Vagina (tissue), 2 donors: Measurements from ENCODE around the gene EIF2B2. TPM values are rescaled to one million over a fixed set of nuclear protein-coding genes. Genes with fewer than 3 reads are reported as not detected.
A peak's percentile ranks its signal among the peaks of the same experiment; 100 is the strongest.

Experiments used
- DNase-seq, 2 donors: peaks; one replicate each; pipeline ENCODE4 v3.0.0-alpha.2; 2017; ENCODE audit errors: extremely low spot score in 2 of 2
- H3K27ac ChIP-seq: fragments of 200-600 bp; sonication (generic); one replicate; pipeline ENCODE4 v1.5.1; 2019
- H3K27me3 ChIP-seq: fragments of 200-600 bp; sonication (generic); one replicate; pipeline ENCODE4 v1.5.1; 2019
- H3K36me3 ChIP-seq, 2 donors: fragments of 200-600 bp; sonication (generic); one replicate each; pipeline ENCODE4 v1.5.1; 2017 to 2019
- H3K4me1 ChIP-seq: fragments of 200-600 bp; sonication (generic); one replicate; pipeline ENCODE4 v1.5.1; 2019
- H3K4me3 ChIP-seq, 2 donors: fragments of 200-600 bp; sonication (generic); 1 replicate in 1 of 2; 2 replicates in 1 of 2; pipeline ENCODE4 v1.5.1; 2016 to 2019
- H3K9me3 ChIP-seq: fragments of 200-600 bp; sonication (generic); one replicate; pipeline ENCODE4 v1.5.1; 2019
- CTCF ChIP-seq, 3 experiments: fragments of 450-650 bp in 2 of 3; fragments of 200-600 bp in 1 of 3; sonication (generic) in 1 of 3; IDR thresholded peaks; one replicate each; pipeline ENCODE4 v1.5.1; 2017 to 2019; ENCODE audit warnings: antibody characterized with exemption in 3 of 3, mild to moderate bottlenecking in 2 of 3, moderate library complexity in 2 of 3
- POLR2A ChIP-seq, 2 donors: fragments of 450-650 bp; IDR thresholded peaks; one replicate each; pipeline ENCODE4 v1.6.1; 2017; ENCODE audit warnings: antibody characterized with exemption in 2 of 2, mild to moderate bottlenecking in 2 of 2, moderate library complexity in 2 of 2
- POLR2AphosphoS5 ChIP-seq, 2 donors: sonication (generic); formaldehyde crosslinking; IDR thresholded peaks; one replicate each; pipeline ENCODE4 v1.9.0; 2017; ENCODE audit warnings: antibody characterized with exemption in 2 of 2, mild to moderate bottlenecking in 2 of 2, low read depth in 1 of 2; ENCODE audit not compliant: insufficient read depth in 1 of 2
- intact Hi-C: fragments of 100-400 bp; cut with DNase I; formaldehyde crosslinking; loops from one replicate; pipeline ENCODE4 v1.15.1; 2023
- total RNA-seq: library from RNA; depleted of rRNA; stranded (reverse); fragments of >200 nt; gene quantifications from one replicate; pipeline ENCODE4 v1.2.3, GENCODE V29; 2016

Gene EIF2B2
- total RNA-seq, 1 donor from 2014 or later = 22.8 TPM

GRCh38 chr14:75001899-75002298, 822 bp upstream of the EIF2B2 start:
- no peaks in the 10 kb centered on the region for H3K27me3 ChIP-seq
- TF ChIP-seq CTCF (IDR thresholded peaks at IDR 0.05) (no peak), POLR2A (IDR thresholded peaks at IDR 0.05) (no peak), POLR2AphosphoS5 (IDR thresholded peaks at IDR 0.05; ENCODE audit: insufficient read depth in 1 of 2, low read depth in 1 of 2) (no peak)
- no peak for DNase-seq
- peaks cover 28% of the 10 kb centered on the region for H3K4me1 ChIP-seq
- no peaks in the 10 kb centered on the region for H3K9me3 ChIP-seq
- intact Hi-C loops = loop anchor here (5.0 to 10.0 kb wide), 2 partner anchors 47 to 65 kb away; partner anchors contain the start of genes PGF and ZC2HC1C
- peak overlapping the region; percentile 75 for H3K27ac ChIP-seq
- H3K36me3 ChIP-seq = peaks cover 0 to 23% of the 10 kb centered on the region in 2 donors
- peak overlapping the region; percentile 85 to 97 for H3K4me3 ChIP-seq

- no peak for TF ChIP-seq POLR2A (IDR thresholded peaks at IDR 0.05)
- TF ChIP-seq CTCF (IDR thresholded peaks at IDR 0.05) = no peak
- no peak for TF ChIP-seq POLR2AphosphoS5 (IDR thresholded peaks at IDR 0.05; ENCODE audit: insufficient read depth in 1 of 2, low read depth in 1 of 2)
- Histone ChIP-seq H3K36me3 (peaks cover 0 to 37% of the 10 kb centered on the region in 2 donors), H3K4me1 (peaks cover 28% of the 10 kb centered on the region), H3K4me3 (peak overlapping the region; percentile 85 to 97), H3K9me3 (no peaks in the 10 kb centered on the region), H3K27ac (peak overlapping the region; percentile 75), H3K27me3 (no peaks in the 10 kb centered on the region)
- DNase-seq = no peak
- intact Hi-C loops = loop anchor here (5.0 to 10.0 kb wide), 2 partner anchors 49 to 64 kb away; partner anchors contain the start of genes PGF and ZC2HC1C
These were observed 718 bp downstream of the EIF2B2 start for GRCh38 chr14:75003250-75004027.

- intact Hi-C loops = loop anchor here (10.0 kb wide), 1 partner anchor 51 kb away; the partner anchor contains the start of gene PGF
These were observed 2.6 kb downstream of the EIF2B2 start for GRCh38 chr14:75005357-75005756.

GRCh38 chr14:75009176-75009575, 6.5 kb downstream of the EIF2B2 start:
- H3K4me3 ChIP-seq = no peak overlapping the region
- H3K27me3 ChIP-seq = no peaks in the 10 kb centered on the region
- DNase-seq = no peak
- H3K27ac ChIP-seq = no peak overlapping the region
- H3K9me3 ChIP-seq = no peaks in the 10 kb centered on the region
- peaks cover 0 to 57% of the 10 kb centered on the region in 2 donors for H3K36me3 ChIP-seq
- intact Hi-C loops = loop anchor here (10.0 kb wide), 1 partner anchor 54 kb away; the partner anchor contains the start of gene PGF
- TF ChIP-seq POLR2A (IDR thresholded peaks at IDR 0.05) (no peak), CTCF (IDR thresholded peaks at IDR 0.05) (no peak), POLR2AphosphoS5 (IDR thresholded peaks at IDR 0.05; ENCODE audit: insufficient read depth in 1 of 2, low read depth in 1 of 2) (no peak)
- H3K4me1 ChIP-seq = peaks cover 23% of the 10 kb centered on the region

More at GRCh38 chr14:75005357-75005756, 2.6 kb downstream of the EIF2B2 start:
- peaks cover 28% of the 10 kb centered on the region for H3K4me1 ChIP-seq
- TF ChIP-seq CTCF (IDR thresholded peaks at IDR 0.05) (no peak), POLR2A (IDR thresholded peaks at IDR 0.05) (no peak), POLR2AphosphoS5 (IDR thresholded peaks at IDR 0.05; ENCODE audit: insufficient read depth in 1 of 2, low read depth in 1 of 2) (no peak)
- no peak overlapping the region for H3K4me3 ChIP-seq
- no peaks in the 10 kb centered on the region for H3K27me3 ChIP-seq
- no peak for DNase-seq
- H3K9me3 ChIP-seq = no peaks in the 10 kb centered on the region
- peaks cover 0 to 49% of the 10 kb centered on the region in 2 donors for H3K36me3 ChIP-seq
- no peak overlapping the region for H3K27ac ChIP-seq
